ENCODE measurements around the gene MLKL. TPM values are rescaled to one million over a fixed set of nuclear protein-coding genes. Genes with fewer than 3 reads are reported as not detected.

Gene MLKL
- total and polyA plus RNA-seq, 2 donors (not counting 3 experiments of a cell fraction or from before 2014, with no cell fraction given) = 8.1 to 26.5 TPM

- BruUV-seq (replicated peaks) = no TSS peak
- no peaks in the 10 kb centered on the region for H3K9me3 ChIP-seq (replicated peaks; ENCODE audit: control insufficient read depth, insufficient read depth, low read length)
- FAIRE-seq (no peak), DNase-seq (ENCODE audit: low read depth, low spot score) (no peak)
- peaks cover 5% of the 10 kb centered on the region for H3K4me1 ChIP-seq (ENCODE audit: control insufficient read depth, extremely low read depth, insufficient read depth, low read length)
- no peak overlapping the region for H3K27ac ChIP-seq (ENCODE audit: insufficient read depth, low read depth, low read length)
- peaks cover 8 to 21% of the 10 kb centered on the region in 2 experiments for H3K36me3 ChIP-seq (ENCODE audit: control insufficient read depth in 2 of 2, extremely low read depth in 1 of 2, insufficient read depth in 2 of 2, low read length in 2 of 2)
- dilution Hi-C loops (cut with MboI; ENCODE audit: extremely low pct_ligation_motif_present, low sequenced_read_pairs) (no loop called here), intact Hi-C loops (cut with micrococcal nuclease) (no loop called here)
- CTCF ChIA-PET = interaction anchor here (0.6 to 2.9 kb wide), 3 partner anchors 12 to 345 kb away, joined by 3 to 11 read pairs (median 3); partner anchors contain the start of gene RFWD3
- no peak overlapping the region for H3K4me2 ChIP-seq (ENCODE audit: insufficient read depth, low read length)
- no peak overlapping the region for H2AFZ ChIP-seq (ENCODE audit: low read depth, low read length)
- peaks cover 89% of the 10 kb centered on the region for H3K79me2 ChIP-seq (ENCODE audit: control insufficient read depth, insufficient read depth, low read length)
- peaks cover 7% of the 10 kb centered on the region for H4K20me1 ChIP-seq (replicated peaks; ENCODE audit: control insufficient read depth, extremely low read depth, insufficient read depth, low read length)
- no peak for TF ChIP-seq CTCF (IDR thresholded peaks at IDR 0.05; ENCODE audit: extremely low read depth in 1 of 2, insufficient read depth in 1 of 2, low read depth in 1 of 2, low read length in 2 of 2)
- no peak for TF ChIP-seq POLR2AphosphoS5 (IDR thresholded peaks at IDR 0.05; ENCODE audit: insufficient read depth, low read depth, low read length)
- no peak for TF ChIP-seq FOS (IDR thresholded peaks at IDR 0.05; ENCODE audit: borderline replicate concordance, insufficient read depth, low read length)
- TF ChIP-seq MAX (IDR thresholded peaks at IDR 0.05; ENCODE audit: insufficient read depth, insufficient read length) = no peak
- TF ChIP-seq EZH2 (IDR thresholded peaks at IDR 0.05; ENCODE audit: borderline replicate concordance, low read depth, low read length, severe bottlenecking) = no peak
- TF ChIP-seq JUN (IDR thresholded peaks at IDR 0.05; ENCODE audit: borderline replicate concordance, insufficient read depth, insufficient read length, low read depth) = no peak
- TF ChIP-seq POLR2A (IDR thresholded peaks at IDR 0.05; ENCODE audit: low read depth, low read length) = no peak
- POLR2A ChIA-PET = no interaction called here
- H3K9ac ChIP-seq (replicated peaks; ENCODE audit: extremely low read depth, insufficient read depth, low read length) = no peak overlapping the region
- H3K4me3 ChIP-seq (replicated peaks in 1 of 3; ENCODE audit: insufficient read depth in 1 of 3, low read depth in 1 of 3, low read length in 3 of 3) = no peak overlapping the region
- H3K9me1 ChIP-seq (replicated peaks; ENCODE audit: control insufficient read depth, extremely low read depth, insufficient read depth, low read length) = no peaks in the 10 kb centered on the region
- no peaks in the 10 kb centered on the region for H3K27me3 ChIP-seq (ENCODE audit: control insufficient read depth in 2 of 2, insufficient read depth in 2 of 2, low read length in 2 of 2)
These were observed 46.1 kb downstream of the MLKL start for GRCh38 chr16:74654536-74655050.
